K562 (cell line): ENCODE measurements around the gene PLAAT3.

ENCODE experiments used
- ATF1 ChIP-seq, 2 experiments: fragments of 450-650 bp in 1 of 2; IDR thresholded peaks; 2 replicates each; pipeline ENCODE4 v1.6.1; 2016; ENCODE audit warnings: missing compliant biosample characterization in 1 of 2, missing genetic modification characterization in 1 of 2
- CREM ChIP-seq: IDR thresholded peaks from 2 replicates; pipeline ENCODE4 v1.6.1; 2014; ENCODE audit warnings: antibody characterized with exemption, low read depth
- CTCF ChIP-seq, 3 experiments: IDR thresholded peaks in 2 of 3; conservative IDR thresholded peaks in 1 of 3; 2 replicates each; pipeline ENCODE4 v1.5.1; 2011 to 2012; ENCODE audit warnings: low read length in 3 of 3, mild to moderate bottlenecking in 3 of 3, control low read depth in 2 of 3, improper control_type of control experiment in 1 of 3, inconsistent platforms in 1 of 3, low read depth in 1 of 3, mixed read lengths in 1 of 3, moderate library complexity in 1 of 3; ENCODE audit not compliant: insufficient read depth in 2 of 3
- EGR1 ChIP-seq: fragments of 450-650 bp; conservative IDR thresholded peaks from 2 replicates; pipeline ENCODE4 v1.6.1; 2017; ENCODE audit warnings: mild to moderate bottlenecking
- HDAC6 ChIP-seq: IDR thresholded peaks from 2 replicates; pipeline ENCODE4 v1.6.1; 2012; ENCODE audit warnings: low read depth, mild to moderate bottlenecking, control low read depth, inconsistent platforms, low read length, moderate library complexity
- NR2F6 ChIP-seq: fragments of 450-650 bp; formaldehyde crosslinking; IDR thresholded peaks from 2 replicates; pipeline ENCODE4 v1.4.0; 2020; ENCODE audit warnings: mild to moderate bottlenecking
- POLR2AphosphoS5 ChIP-seq: IDR thresholded peaks from 2 replicates; pipeline ENCODE4 v1.6.1; 2011; ENCODE audit warnings: mild to moderate bottlenecking, low read depth, low read length, moderate library complexity; ENCODE audit not compliant: control insufficient read depth, insufficient read depth
- SMAD3 ChIP-seq: fragments of 450-650 bp; formaldehyde crosslinking; conservative IDR thresholded peaks from 2 replicates; pipeline ENCODE4 v1.4.0; 2020; ENCODE audit warnings: mild to moderate bottlenecking
- TCF3 ChIP-seq: sonication (generic); formaldehyde crosslinking; IDR thresholded peaks from 2 replicates; pipeline ENCODE4 v1.4.0; 2020; ENCODE audit warnings: mild to moderate bottlenecking, missing genetic modification reagents
- ZBTB5 ChIP-seq: fragments of 450-650 bp; IDR thresholded peaks from 2 replicates; pipeline ENCODE4 v1.6.1; 2017; ENCODE audit warnings: antibody characterized with exemption
- ZFX ChIP-seq: sonication (generic); formaldehyde crosslinking; IDR thresholded peaks from 2 replicates; pipeline ENCODE4 v1.8.0; 2022; ENCODE audit warnings: mild to moderate bottlenecking, missing genetic modification reagents, moderate library complexity
- ZNF274 ChIP-seq: IDR thresholded peaks from 2 replicates; pipeline ENCODE4 v1.6.1; 2011; ENCODE audit warnings: low read depth, mild to moderate bottlenecking, low read length, moderate library complexity, borderline replicate concordance
- ZNF280B ChIP-seq: fragments of 250-450 bp; sonication (Bioruptor Pico); IDR thresholded peaks from 2 replicates; pipeline ENCODE4 v1.5.1; 2021; ENCODE audit warnings: mild to moderate bottlenecking

GRCh38 chr11:63609536-63609935 is 4.7 kb downstream of the PLAAT3 start:
- TF ChIP-seq POLR2AphosphoS5: no peak
- TF ChIP-seq NR2F6: no peak
- TF ChIP-seq SMAD3 (CRISPR knock-in tag): no peak
- TF ChIP-seq TCF3 (CRISPR knock-in tag): no peak
- no peak for TF ChIP-seq ZNF274
- no peak for TF ChIP-seq ATF1 (CRISPR knock-in tag; IDR thresholded peaks at IDR 0.05)
- TF ChIP-seq ATF1 (tag; IDR thresholded peaks at IDR 0.05): no peak
- no peak for TF ChIP-seq ZNF280B (CRISPR knock-in tag)
- no peak for TF ChIP-seq ZBTB5
- no peak for TF ChIP-seq CTCF (IDR thresholded peaks at IDR 0.05 in 2 of 3, conservative IDR thresholded peaks at IDR 0.05 in 1 of 3; ENCODE audit: insufficient read depth in 2 of 3, low read depth in 1 of 3, low read length in 3 of 3)
- no peak for TF ChIP-seq CREM
- TF ChIP-seq HDAC6: no peak
- no peak for TF ChIP-seq EGR1
- TF ChIP-seq ZFX (CRISPR knock-in tag): no peak
